Measurements from ENCODE around the gene CTSH. TPM values are rescaled to one million over a fixed set of nuclear protein-coding genes. Genes with fewer than 3 reads are reported as not detected.
"Not testable (repeated sequence)": the region's sequence is repeated elsewhere in the genome, so short reads cannot be mapped to it uniquely, and the experiment has no call there.

Gene CTSH
- total RNA-seq, 1 experiment from 2014 or later = 20.4 TPM

GRCh38 chr15:78878356-78878755, 66.5 kb downstream of the CTSH start:
- peak overlapping the region; percentile 44 for H3K4me3 Mint-ChIP-seq
- no peaks in the 10 kb centered on the region for H3K9me3 Mint-ChIP-seq
- no peaks in the 10 kb centered on the region for H3K27me3 Mint-ChIP-seq (ENCODE audit: low read depth)
- H3K27ac Mint-ChIP-seq = peak overlapping the region; percentile 90
- no peak for ATAC-seq
- no peak for TF ChIP-seq E2F4 (CRISPR knock-in tag; IDR thresholded peaks at IDR 0.05; ENCODE audit: borderline replicate concordance, low read depth)
- no peak for TF ChIP-seq RORB (CRISPR knock-in tag; IDR thresholded peaks at IDR 0.05)
- TF ChIP-seq CREB1 (CRISPR knock-in tag; IDR thresholded peaks at IDR 0.05) = no peak
- TF ChIP-seq PRDM15 (CRISPR knock-in tag; IDR thresholded peaks at IDR 0.05) = no peak
- no peak for TF ChIP-seq MAX (CRISPR knock-in tag; IDR thresholded peaks at IDR 0.05)
- TF ChIP-seq, protein P1, sequence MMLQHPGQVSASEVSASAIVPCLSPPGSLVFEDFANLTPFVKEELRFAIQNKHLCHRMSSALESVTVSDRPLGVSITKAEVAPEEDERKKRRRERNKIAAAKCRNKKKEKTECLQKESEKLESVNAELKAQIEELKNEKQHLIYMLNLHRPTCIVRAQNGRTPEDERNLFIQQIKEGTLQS (CRISPR knock-in tag; conservative IDR thresholded peaks at IDR 0.05) = no peak
- no peak for TF ChIP-seq ESRRA (CRISPR knock-in tag; IDR thresholded peaks at IDR 0.05; ENCODE audit: borderline replicate concordance)
- no peak for TF ChIP-seq EMX1 (CRISPR knock-in tag; IDR thresholded peaks at IDR 0.05)
- TF ChIP-seq FOXJ3 (CRISPR knock-in tag; IDR thresholded peaks at IDR 0.05; ENCODE audit: borderline replicate concordance) = no peak
- TF ChIP-seq ELF4 (CRISPR knock-in tag; IDR thresholded peaks at IDR 0.05; ENCODE audit: low read depth) = no peak
- H3K4me1 Mint-ChIP-seq = peaks cover 50% of the 10 kb centered on the region
- no peak for DNase-seq (ENCODE audit: low spot score)
- POLR2A ChIA-PET = no interaction called here
- CTCF ChIA-PET = interaction anchor here (1.0 kb wide), 1 partner anchor 29 kb away, joined by 7 read pairs; no protein-coding TSS in a partner anchor
- peaks cover 35% of the 10 kb centered on the region for H3K36me3 Mint-ChIP-seq

DNA sequence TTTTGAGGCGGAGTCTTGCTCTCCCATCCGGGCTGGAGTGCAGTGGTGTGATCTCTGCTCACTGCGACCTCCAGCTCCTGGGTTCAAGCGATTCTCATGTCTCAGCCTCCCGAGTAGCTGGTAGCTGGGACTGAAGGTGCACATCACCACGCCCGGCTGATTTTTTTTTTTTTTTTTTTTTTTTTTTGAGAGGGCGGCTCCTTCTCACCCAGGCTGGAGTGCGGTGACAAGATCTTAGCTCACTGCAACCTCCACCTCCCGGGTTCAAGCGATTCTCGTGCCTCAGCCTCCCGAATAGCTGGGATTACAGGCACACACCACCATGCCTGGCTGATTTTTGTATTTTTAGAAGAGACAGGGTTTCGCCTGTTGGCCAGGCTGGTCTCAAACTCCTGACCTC, 67.9 kb downstream of the CTSH start:
- not testable (repeated sequence) for H3K9me3 Mint-ChIP-seq; H3K27ac Mint-ChIP-seq; H3K27me3 Mint-ChIP-seq (ENCODE audit: low read depth); DNase-seq (ENCODE audit: low spot score); ATAC-seq
- Mint-ChIP-seq H3K36me3 (peaks cover 27% of the 10 kb centered on the region), H3K4me1 (peaks cover 49% of the 10 kb centered on the region), H3K4me3 (peak overlapping the region; percentile 100)
- ChIA-PET POLR2A (interaction anchor here (0.7 to 0.9 kb wide), 3 partner anchors 66 to 779 kb away, joined by 3 to 8 read pairs (median 4); partner anchors contain the start of gene ADAMTS7), CTCF (interaction anchor here (0.6 to 1.0 kb wide), 3 partner anchors 65 to 1402 kb away, joined by 3 to 4 read pairs (median 4); partner anchors contain the start of gene ADAMTS7)

GRCh38 chr15:78875107-78875914, 69.5 kb downstream of the CTSH start:
- Mint-ChIP-seq H3K4me1 (peaks cover 60% of the 10 kb centered on the region), H3K9me3 (no peaks in the 10 kb centered on the region), H3K4me3 (peak overlapping the region; percentile 100), H3K27me3 (ENCODE audit: low read depth) (no peaks in the 10 kb centered on the region), H3K27ac (peak overlapping the region; percentile 100), H3K36me3 (peaks cover 14% of the 10 kb centered on the region)
- ChIA-PET POLR2A (no interaction called here), CTCF (interaction anchor here (0.6 kb wide), 1 partner anchor 15 kb away, joined by 3 read pairs; no protein-coding TSS in a partner anchor)
- DNase-seq (ENCODE audit: low spot score) (no peak), ATAC-seq (no peak)
- TF ChIP-seq NFATC4 (CRISPR knock-in tag; IDR thresholded peaks at IDR 0.05) (no peak), ZNF317 (CRISPR knock-in tag; IDR thresholded peaks at IDR 0.05; ENCODE audit: borderline replicate concordance, low read depth) (no peak), CTCF (IDR thresholded peaks at IDR 0.05) (no peak), GRHL2 (CRISPR knock-in tag; IDR thresholded peaks at IDR 0.05; ENCODE audit: insufficient replicate concordance, severe bottlenecking) (no peak), E2F4 (CRISPR knock-in tag; IDR thresholded peaks at IDR 0.05; ENCODE audit: borderline replicate concordance, low read depth) (no peak), NR1H2 (CRISPR knock-in tag; IDR thresholded peaks at IDR 0.05) (no peak), CREB1 (CRISPR knock-in tag; IDR thresholded peaks at IDR 0.05) (no peak), ZNF281 (CRISPR knock-in tag; IDR thresholded peaks at IDR 0.05) (no peak), IRF2 (CRISPR knock-in tag; IDR thresholded peaks at IDR 0.05; ENCODE audit: borderline replicate concordance, low read depth) (no peak)
